HG02623 (cell line): ENCODE results near the gene ITPRIP.

Experiments
- ATAC-seq: cut with Tn5 transposase; IDR thresholded peaks from one replicate; pipeline ENCODE4 v1.9.1; 2021; ENCODE audit warnings: moderate library complexity; ENCODE audit not compliant: unreplicated experiment

Gene ITPRIP

GRCh38 chr10:104288355-104288754 is 49.9 kb downstream of the ITPRIP start:
- no peak for ATAC-seq

GRCh38 chr10:104286939-104287338 is 51.3 kb downstream of the ITPRIP start:
- no peak for ATAC-seq

- ATAC-seq = no peak
Observed at GRCh38 chr10:104284846-104285245, 53.4 kb downstream of the ITPRIP start.

GRCh38 chr10:104281694-104282093 is 56.6 kb downstream of the ITPRIP start:
- no peak for ATAC-seq

GRCh38 chr10:104279550-104280259 is 58.6 kb downstream of the ITPRIP start:
- no peak for ATAC-seq

GRCh38 chr10:104277785-104278184 is 60.5 kb downstream of the ITPRIP start:
- ATAC-seq = no peak

GRCh38 chr10:104276192-104276591 is 62.1 kb downstream of the ITPRIP start:
- ATAC-seq = no peak

- ATAC-seq = peak; percentile 48
Observed at GRCh38 chr10:104274762-104275721, 63.2 kb downstream of the ITPRIP start.

- ATAC-seq = no peak
Observed at GRCh38 chr10:104273899-104274575, 64.2 kb downstream of the ITPRIP start.

- no peak for ATAC-seq
Observed at GRCh38 chr10:104273286-104273685, 65.0 kb downstream of the ITPRIP start.

- ATAC-seq = peak; percentile 99
Observed at GRCh38 chr10:104268713-104269645, 69.3 kb downstream of the ITPRIP start, which contains the start of gene GSTO2. Gene GSTO2 (plus strand): TSS chr10:104269184. CDS start chr10:104274916, 5,732 bp downstream.

- no peak for ATAC-seq
Observed at GRCh38 chr10:104268405-104268712, 69.9 kb downstream of the ITPRIP start.

GRCh38 chr10:104267721-104268404 is 70.4 kb downstream of the ITPRIP start:
- no peak for ATAC-seq

- no peak for ATAC-seq
Observed at GRCh38 chr10:104264783-104265182, 73.5 kb downstream of the ITPRIP start.

- no peak for ATAC-seq
Observed at GRCh38 chr10:104262055-104262454, 76.2 kb downstream of the ITPRIP start.

GRCh38 chr10:104260775-104261115 is 77.5 kb downstream of the ITPRIP start:
- no peak for ATAC-seq

GRCh38 chr10:104259999-104260774 is 78.1 kb downstream of the ITPRIP start:
- no peak for ATAC-seq
